ENCODE data around the gene WWOX.

Gene WWOX

GRCh38 chr16:78982096-78982744, 882.8 kb downstream of the WWOX start:
- no peak for DNase-seq

- DNase-seq, result no peak
Observed at GRCh38 chr16:78984324-78984723, 884.9 kb downstream of the WWOX start.

GRCh38 chr16:78984887-78985464, 885.5 kb downstream of the WWOX start:
- DNase-seq, result peak; percentile 75

- DNase-seq, result no peak
Observed at GRCh38 chr16:78985716-78986605, 886.5 kb downstream of the WWOX start.

- no peak for DNase-seq
Observed at GRCh38 chr16:78987666-78988065, 888.2 kb downstream of the WWOX start.

- peak; percentile 65 for DNase-seq
Observed at GRCh38 chr16:78988361-78988969, 889.0 kb downstream of the WWOX start.

GRCh38 chr16:78990309-78990701, 890.9 kb downstream of the WWOX start:
- peak; percentile 86 for DNase-seq

GRCh38 chr16:78992001-78992400, 892.5 kb downstream of the WWOX start:
- no peak for DNase-seq

- no peak for DNase-seq
Observed at GRCh38 chr16:78993346-78993745, 893.9 kb downstream of the WWOX start.

GRCh38 chr16:78994135-78994745, 894.8 kb downstream of the WWOX start:
- DNase-seq, result no peak

GRCh38 chr16:78995441-78995840, 896.0 kb downstream of the WWOX start:
- no peak for DNase-seq

- DNase-seq, result no peak
Observed at GRCh38 chr16:78996790-78997189, 897.3 kb downstream of the WWOX start.

- DNase-seq, result no peak
Observed at GRCh38 chr16:78998879-78999278, 899.4 kb downstream of the WWOX start.

- DNase-seq, result peak; percentile 73
Observed at GRCh38 chr16:79001156-79001967, 901.9 kb downstream of the WWOX start.

- no peak for DNase-seq
Observed at GRCh38 chr16:79003026-79003609, 903.7 kb downstream of the WWOX start.

- DNase-seq, result no peak
Observed at GRCh38 chr16:79004309-79004708, 904.9 kb downstream of the WWOX start.

- no peak for DNase-seq
Observed at GRCh38 chr16:79005096-79005495, 905.6 kb downstream of the WWOX start.

- no peak for DNase-seq
Observed at GRCh38 chr16:79006206-79006605, 906.8 kb downstream of the WWOX start.

GRCh38 chr16:79006765-79007164, 907.3 kb downstream of the WWOX start:
- no peak for DNase-seq

- DNase-seq, result no peak
Observed at GRCh38 chr16:79007614-79008013, 908.2 kb downstream of the WWOX start.

- DNase-seq, result no peak
Observed at GRCh38 chr16:79008036-79008868, 908.8 kb downstream of the WWOX start.
